Measurements from ENCODE around the gene ZNF701.
"Not testable (repeated sequence)": the region's sequence is repeated elsewhere in the genome, so short reads cannot be mapped to it uniquely, and the experiment has no call there.

ZNF701 gene

DNA sequence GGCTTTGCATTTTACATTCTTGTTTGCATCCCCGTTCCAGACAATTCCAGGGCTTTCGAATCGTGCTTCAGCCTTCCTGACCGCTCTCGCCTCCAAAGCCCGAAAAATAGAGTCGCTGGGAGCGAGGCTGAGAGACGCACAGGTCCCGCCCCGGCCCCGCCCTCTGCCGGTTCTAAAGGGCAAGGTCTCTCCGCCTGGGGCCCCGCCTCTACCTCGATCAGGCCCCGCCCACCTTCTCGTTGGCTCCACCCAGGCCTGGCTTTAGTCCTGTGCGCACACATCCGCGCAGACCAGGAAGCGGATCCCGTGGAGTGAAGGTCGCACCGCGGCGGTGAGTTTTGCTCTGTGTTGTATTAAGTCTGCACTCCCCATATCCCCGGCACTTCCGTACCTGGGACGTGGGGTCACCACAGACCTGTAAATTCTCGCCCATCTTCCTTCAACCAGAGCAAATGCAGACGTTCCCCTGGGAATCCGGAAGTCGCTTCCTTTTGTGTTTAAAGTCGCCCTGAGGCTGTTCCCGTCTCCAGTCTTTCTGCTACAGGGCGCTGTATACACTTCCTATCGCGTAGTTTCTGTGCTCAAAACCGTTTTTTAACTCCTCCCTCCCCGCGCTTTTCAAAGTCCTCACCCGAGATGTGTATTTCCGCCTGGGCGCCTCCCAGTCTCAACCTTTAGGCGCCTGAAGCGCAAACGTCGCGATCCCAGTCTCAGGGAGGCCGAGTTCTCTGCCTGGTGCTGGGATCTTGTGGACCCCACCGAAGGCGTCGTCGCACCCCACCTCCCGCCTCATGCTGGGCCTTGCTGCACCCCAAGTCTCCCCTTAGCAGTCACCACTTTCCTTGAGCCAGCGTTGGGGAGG, at the start of gene ZNF701:
TSS of gene ZNF701 (plus strand) at position 288 of the 862 bp plus-strand sequence. CDS start 3,861 bp downstream, outside the sequence.
- peak; percentile 86 for DNase-seq

- no peak for DNase-seq
These were observed 47.5 kb upstream of the ZNF701 start for GRCh38 chr19:52522551-52522950.

- no peak for DNase-seq
These were observed 46.0 kb upstream of the ZNF701 start for GRCh38 chr19:52524086-52524485.

- DNase-seq = peak; percentile 87
These were observed 42.7 kb upstream of the ZNF701 start, which contains the start of gene ZNF808 for GRCh38 chr19:52527134-52527955. ZNF808 (plus strand) TSS chr19:52527668; CDS start chr19:52543285, 15,617 bp downstream.

- no peak for DNase-seq
These were observed 42.1 kb upstream of the ZNF701 start for GRCh38 chr19:52527956-52528351.

DNA sequence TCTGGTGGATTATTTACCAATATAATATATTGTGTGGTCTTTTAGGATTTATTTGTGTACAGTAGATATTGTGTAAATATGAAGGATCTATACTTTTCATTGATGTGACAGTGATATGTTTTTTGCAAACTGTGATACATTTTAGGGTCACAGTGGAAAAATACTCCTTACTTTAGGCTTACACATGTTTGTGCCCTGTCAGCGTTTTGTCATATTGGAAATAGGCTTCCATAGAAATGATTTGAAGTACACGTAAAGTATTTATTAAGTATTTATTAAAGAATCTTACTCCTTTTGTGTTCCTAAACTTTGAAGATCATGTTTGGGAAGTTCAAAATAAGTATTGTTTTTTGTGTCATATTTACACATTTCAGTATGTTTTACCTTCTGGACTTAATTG, 37.6 kb upstream of the ZNF701 start:
- DNase-seq = no peak

DNA sequence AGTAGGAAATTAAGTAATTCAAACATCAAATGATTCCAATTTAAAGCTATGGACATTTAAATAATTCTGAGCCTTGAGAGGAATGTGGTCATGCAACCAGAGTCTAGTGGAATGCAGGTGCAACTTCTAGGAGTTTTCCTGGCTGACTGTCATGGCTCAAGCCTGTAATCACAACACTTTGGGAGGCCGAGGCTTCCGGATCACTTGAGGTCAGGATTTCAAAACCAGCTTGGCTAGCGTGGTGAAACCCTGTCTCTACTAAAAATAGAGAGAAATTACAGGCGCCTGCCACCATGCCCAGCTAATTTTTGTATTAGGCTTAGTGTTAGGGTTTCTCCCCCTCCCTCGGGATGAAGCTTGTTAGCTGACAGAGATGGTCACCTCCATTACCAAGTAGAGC, 36.2 kb upstream of the ZNF701 start:
- no peak for DNase-seq

- DNase-seq = not testable (repeated sequence)
These were observed 34.7 kb upstream of the ZNF701 start for GRCh38 chr19:52535385-52535770.

DNA sequence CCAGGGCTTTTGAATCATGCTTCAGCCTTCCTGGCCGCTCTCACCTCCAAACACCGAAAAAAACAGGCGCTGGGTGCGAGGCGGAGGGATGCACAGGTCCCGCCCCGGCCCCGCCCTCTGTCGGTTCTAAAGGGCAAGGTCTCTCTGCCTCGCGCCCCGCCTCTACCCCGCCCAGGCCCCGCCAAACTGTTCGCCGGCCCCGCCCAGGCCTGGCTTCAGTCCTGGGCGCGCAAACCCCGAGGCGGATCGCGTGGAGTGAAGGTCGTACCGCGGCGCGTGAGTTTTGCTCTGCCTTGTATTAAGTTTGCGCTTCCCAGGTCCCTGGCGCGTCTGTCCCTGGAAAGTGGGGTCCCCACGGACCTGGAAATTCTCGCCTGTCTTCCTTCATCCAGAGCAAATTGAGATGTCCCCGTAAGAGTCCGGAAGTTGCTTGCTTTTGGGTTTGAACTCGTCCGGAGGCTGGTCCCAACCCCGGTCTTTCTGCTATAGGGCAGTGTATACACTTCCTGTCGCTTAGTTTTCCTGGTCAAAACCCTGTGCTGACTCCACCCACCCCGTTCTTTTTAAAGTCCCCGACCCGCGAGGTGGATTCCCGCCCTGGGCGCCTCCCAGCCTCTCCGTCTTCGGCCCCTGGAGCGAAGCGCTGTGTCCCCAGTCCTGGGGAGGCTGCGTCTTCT, 34.2 kb upstream of the ZNF701 start:
- DNase-seq = peak; percentile 43

DNA sequence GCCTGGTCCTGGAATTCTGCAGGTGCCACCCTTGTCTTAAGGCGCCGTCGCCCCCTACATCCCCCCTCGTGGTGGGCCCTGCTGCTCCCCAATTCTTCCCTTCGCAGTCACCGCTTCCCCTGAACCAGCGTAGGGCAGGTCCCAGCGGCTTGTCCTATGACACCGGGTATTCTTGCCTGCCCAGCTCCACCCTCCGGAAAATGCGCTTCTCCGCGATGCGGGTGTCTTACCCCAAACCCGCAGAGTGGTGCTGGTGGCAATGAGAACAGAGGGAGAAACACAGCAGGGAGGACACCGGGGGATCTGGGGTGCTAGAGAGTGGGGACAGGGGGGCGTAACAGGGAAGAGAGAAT, 33.7 kb upstream of the ZNF701 start:
- no peak for DNase-seq

DNA sequence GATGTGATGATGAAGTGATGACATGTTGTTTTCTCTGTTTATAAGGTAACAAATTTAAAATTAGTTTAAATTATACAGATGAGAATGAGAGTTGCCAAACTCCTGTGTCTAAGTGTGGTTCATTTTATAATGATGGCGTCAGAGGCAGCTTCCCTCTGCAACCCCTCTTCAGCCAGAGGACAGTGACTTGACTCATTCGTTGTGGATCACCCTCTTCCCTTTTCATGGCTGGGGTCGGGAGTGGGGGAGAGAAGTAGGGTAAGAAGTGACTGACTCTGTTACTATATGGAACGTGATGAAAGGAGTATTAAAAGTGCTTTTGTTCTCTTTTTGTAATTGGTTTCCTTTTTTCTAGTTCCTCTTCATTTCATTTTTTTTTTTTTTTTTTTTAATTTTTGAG, 31.3 kb upstream of the ZNF701 start:
- not testable (repeated sequence) for DNase-seq

DNA sequence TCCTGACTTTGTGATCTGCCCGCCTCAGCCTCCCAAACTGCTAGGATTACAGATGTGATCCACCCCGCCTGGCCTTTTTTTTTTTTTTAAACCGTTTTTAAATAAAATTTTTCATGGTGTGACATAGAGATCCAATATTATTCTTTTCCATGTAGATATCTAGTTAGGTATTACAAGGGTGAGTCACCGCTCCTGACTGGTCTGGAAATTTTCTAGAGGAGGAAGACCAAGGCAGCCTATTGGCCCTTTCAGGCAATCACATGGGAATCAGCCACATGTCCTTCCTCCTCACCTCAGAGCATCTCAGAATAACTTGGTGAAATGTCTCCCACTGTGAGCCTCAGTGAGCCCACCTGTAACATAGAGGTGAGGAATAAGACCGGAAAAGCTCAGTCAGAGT, 28.9 kb upstream of the ZNF701 start:
- DNase-seq = not testable (repeated sequence)

DNA sequence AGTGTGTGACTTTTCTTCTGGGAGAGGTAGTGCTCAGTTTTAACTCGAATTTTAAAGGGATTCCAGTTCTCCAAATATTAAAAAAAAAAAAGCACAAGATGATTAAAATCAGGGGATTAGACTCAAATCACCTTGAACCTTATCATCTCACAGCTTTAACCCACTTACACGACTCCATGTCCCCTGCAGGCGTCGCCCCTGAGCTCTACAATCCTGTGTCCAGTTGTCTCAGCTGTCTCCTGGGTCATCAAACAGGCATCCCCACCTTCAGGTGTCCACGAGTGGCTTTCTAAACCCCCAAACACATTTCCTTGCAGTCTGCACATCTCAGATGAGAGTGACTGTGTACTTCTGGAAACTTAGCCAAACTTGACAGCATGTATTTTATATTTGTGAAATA, 28.5 kb upstream of the ZNF701 start:
- no peak for DNase-seq

DNA sequence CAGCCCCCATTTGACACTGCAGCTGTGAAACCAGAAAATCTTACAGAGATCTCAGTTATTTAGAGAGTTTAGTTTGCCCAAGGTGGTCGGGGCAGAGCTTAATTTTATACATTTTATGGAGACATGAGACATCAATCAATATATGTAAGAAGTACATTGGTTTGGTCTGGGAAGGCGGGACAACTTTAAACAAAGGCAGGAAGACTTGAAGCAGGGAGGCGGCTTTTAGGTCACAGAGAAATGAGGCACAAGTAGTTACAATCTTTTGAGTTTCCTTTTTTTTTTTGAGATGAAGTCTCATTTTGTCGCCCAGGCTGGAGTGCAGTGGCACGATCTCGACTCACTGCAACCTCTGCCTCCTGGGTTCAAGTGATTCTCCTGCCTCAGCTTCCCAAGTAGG, 27.5 kb upstream of the ZNF701 start:
- not testable (repeated sequence) for DNase-seq

DNA sequence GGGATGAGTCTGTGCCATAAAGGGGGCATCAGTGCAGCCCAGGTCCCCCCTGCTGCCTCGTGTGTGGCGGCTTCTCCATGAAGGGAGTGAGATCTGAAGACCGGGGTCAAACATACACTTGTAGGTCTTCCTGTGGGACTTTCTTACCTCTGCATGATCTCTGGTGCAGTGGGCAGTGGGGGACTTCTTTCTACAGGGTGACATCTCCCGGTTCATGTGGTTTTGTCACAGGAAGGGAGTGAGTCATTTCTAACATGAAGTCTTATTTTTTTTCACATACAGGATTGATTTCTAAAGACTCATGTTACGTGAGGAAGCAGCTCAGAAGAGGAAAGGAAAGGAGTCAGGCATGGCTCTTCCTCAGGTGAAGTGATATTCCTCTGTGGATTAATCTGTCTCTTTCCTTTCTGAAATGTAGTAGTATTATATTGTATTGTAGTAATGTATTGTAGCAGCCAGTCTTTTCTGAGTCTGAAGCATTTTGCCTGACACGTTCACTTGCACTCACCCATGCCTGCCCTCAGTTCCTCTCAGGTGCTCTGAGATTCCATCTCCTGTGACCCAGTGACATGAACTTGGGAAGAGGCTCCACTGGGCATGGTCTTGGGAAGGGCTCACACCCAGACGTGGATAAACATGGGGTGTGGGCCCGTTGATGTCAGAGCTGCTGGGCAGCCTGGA, 27.0 kb upstream of the ZNF701 start:
- DNase-seq = no peak

GRCh38 chr19:52554216-52554971, 15.7 kb upstream of the ZNF701 start:
- DNase-seq = no peak

- no peak for DNase-seq
These were observed 12.7 kb upstream of the ZNF701 start for GRCh38 chr19:52557231-52557995.

GRCh38 chr19:52558732-52559445, 11.2 kb upstream of the ZNF701 start:
- not testable (repeated sequence) for DNase-seq

DNA sequence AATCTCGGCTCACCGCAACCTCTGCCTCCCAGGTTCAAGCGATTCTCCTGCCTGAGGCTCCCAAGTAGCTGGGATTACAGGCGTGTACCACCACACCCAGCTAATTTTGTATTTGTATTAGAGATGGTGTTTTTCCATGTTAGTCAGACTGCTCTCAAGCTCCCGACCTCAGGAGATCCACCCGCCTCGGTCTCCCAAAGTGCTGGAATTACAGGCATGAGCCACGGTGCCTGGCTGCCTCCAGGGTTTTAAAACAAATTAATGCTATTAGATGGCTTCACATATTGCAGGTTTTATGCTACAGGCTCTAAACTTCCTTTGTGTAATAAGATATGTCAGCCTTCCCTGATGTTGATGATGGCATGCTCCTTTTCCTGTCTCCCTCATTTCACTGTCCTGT, 8.5 kb upstream of the ZNF701 start:
- not testable (repeated sequence) for DNase-seq

DNA sequence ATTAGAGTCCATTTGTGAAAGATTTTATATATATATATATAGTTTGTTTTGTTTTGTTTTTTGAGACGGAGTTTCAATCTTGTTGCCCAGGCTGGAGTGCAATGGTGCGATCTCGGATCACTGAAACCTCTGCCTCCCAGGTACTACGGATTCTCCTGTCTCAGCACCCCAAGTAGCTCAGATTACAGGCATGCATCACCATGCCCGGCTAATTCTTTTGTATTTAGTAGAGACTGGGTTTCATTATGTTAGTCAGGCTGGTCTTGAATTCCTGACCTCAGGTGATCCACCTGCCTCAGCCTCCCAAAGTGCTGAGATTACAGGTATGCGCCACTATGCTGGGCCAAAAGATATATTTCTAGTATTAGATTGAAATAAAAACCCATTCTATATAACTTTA, 4.0 kb upstream of the ZNF701 start:
- no peak for DNase-seq

Data from kidney glomerular epithelial cell (primary cell).